HG03064 (cell line): ENCODE data around the gene SLC6A3.
"Not testable (repeated sequence)": the region's sequence is repeated elsewhere in the genome, so short reads cannot be mapped to it uniquely, and the experiment has no call there.

Experiments used
- ATAC-seq: cut with Tn5 transposase; IDR thresholded peaks from one replicate; pipeline ENCODE4 v1.9.1; 2021; ENCODE audit warnings: low read depth; ENCODE audit not compliant: unreplicated experiment

The SLC6A3 gene

GRCh38 chr5:1465966-1466471, 20.8 kb upstream of the SLC6A3 start:
- no peak for ATAC-seq

- ATAC-seq, result no peak
Measured at GRCh38 chr5:1465117-1465516, 19.9 kb upstream of the SLC6A3 start.

GRCh38 chr5:1464511-1464910, 19.3 kb upstream of the SLC6A3 start:
- ATAC-seq, result no peak

- ATAC-seq, result no peak
Measured at GRCh38 chr5:1464096-1464446, 18.8 kb upstream of the SLC6A3 start.

GRCh38 chr5:1463326-1464095, 18.3 kb upstream of the SLC6A3 start:
- ATAC-seq, result no peak

- no peak for ATAC-seq
Measured at GRCh38 chr5:1462358-1462757, 17.1 kb upstream of the SLC6A3 start.

GRCh38 chr5:1461396-1461795, 16.2 kb upstream of the SLC6A3 start:
- ATAC-seq, result no peak

- ATAC-seq, result no peak
Measured at GRCh38 chr5:1460054-1460682, 14.9 kb upstream of the SLC6A3 start.

- not testable (repeated sequence) for ATAC-seq
Measured at GRCh38 chr5:1459435-1459834, 14.2 kb upstream of the SLC6A3 start.

GRCh38 chr5:1456110-1456881, 11.1 kb upstream of the SLC6A3 start:
- ATAC-seq, result not testable (repeated sequence)

GRCh38 chr5:1453613-1454012, 8.4 kb upstream of the SLC6A3 start:
- ATAC-seq, result no peak

GRCh38 chr5:1449081-1449630, 3.9 kb upstream of the SLC6A3 start:
- ATAC-seq, result no peak

GRCh38 chr5:1448511-1449011, 3.3 kb upstream of the SLC6A3 start:
- no peak for ATAC-seq

GRCh38 chr5:1447671-1448361, 2.6 kb upstream of the SLC6A3 start:
- ATAC-seq, result no peak

GRCh38 chr5:1446602-1447343, 1.5 kb upstream of the SLC6A3 start:
- ATAC-seq, result no peak

- no peak for ATAC-seq
Measured at GRCh38 chr5:1445689-1446601, 705 bp upstream of the SLC6A3 start.

GRCh38 chr5:1444361-1445189, 665 bp downstream of the SLC6A3 start:
- no peak for ATAC-seq

- no peak for ATAC-seq
Measured at GRCh38 chr5:1443991-1444360, 1.3 kb downstream of the SLC6A3 start.
